Heart left ventricle (tissue), 16 donors: ENCODE measurements around the gene KDM4B. TPM values are rescaled to one million over a fixed set of nuclear protein-coding genes. Genes with fewer than 3 reads are reported as not detected.

ENCODE experiments used
- ATAC-seq, 4 donors: fragments of 200-7000 bp; cut with Tn5 transposase; one replicate each; pipeline ENCODE4 v1.9.1; 2020 to 2022; ENCODE audit warnings: moderate library complexity in 4 of 4, mild to moderate bottlenecking in 3 of 4, moderate number of reproducible peaks in 1 of 4
- DNase-seq, 5 donors: peaks; one replicate each; pipeline ENCODE4 v3.0.0-alpha.2; 2020
- H3K27ac ChIP-seq, 12 donors: fragments of 200-600 bp; sonication (generic) in 4 of 12; one replicate each; pipeline versions ENCODE4 v1.5.0 to v1.8.0; 2016 to 2022; ENCODE audit warnings: mild to moderate bottlenecking in 2 of 12
- H3K27me3 ChIP-seq, 9 donors: fragments of 200-600 bp; sonication (generic) in 2 of 9; one replicate each; pipeline versions ENCODE4 v1.5.1 to v1.8.0; 2016 to 2022; ENCODE audit warnings: mild to moderate bottlenecking in 3 of 9
- H3K36me3 ChIP-seq, 9 donors: fragments of 200-600 bp; sonication (generic) in 2 of 9; one replicate each; pipeline versions ENCODE4 v1.5.0 to v1.8.0; 2018 to 2022; ENCODE audit warnings: mild to moderate bottlenecking in 2 of 9
- H3K4me1 ChIP-seq, 12 donors: fragments of 200-600 bp; sonication (generic) in 4 of 12; one replicate each; pipeline versions ENCODE4 v1.5.0 to v1.8.0; 2016 to 2022; ENCODE audit warnings: mild to moderate bottlenecking in 3 of 12
- H3K4me3 ChIP-seq, 12 donors: fragments of 200-600 bp; sonication (generic) in 4 of 12; one replicate each; pipeline versions ENCODE4 v1.5.0 to v1.8.0; 2017 to 2022; ENCODE audit warnings: mild to moderate bottlenecking in 9 of 12, moderate library complexity in 4 of 12
- H3K9me3 ChIP-seq, 12 donors: fragments of 200-600 bp; sonication (generic) in 4 of 12; one replicate each; pipeline versions ENCODE4 v1.5.0 to v1.8.0; 2016 to 2022; ENCODE audit warnings: mild to moderate bottlenecking in 1 of 12
- CTCF ChIP-seq, 12 donors: fragments of 200-600 bp; sonication (generic) in 4 of 12; IDR thresholded peaks; one replicate each; pipeline versions ENCODE4 v1.5.0 to v1.8.0; 2018 to 2022; ENCODE audit warnings: antibody characterized with exemption in 12 of 12, mild to moderate bottlenecking in 5 of 12
- POLR2A ChIP-seq, 2 donors: fragments of 450-650 bp; IDR thresholded peaks; one replicate each; pipeline ENCODE4 v1.6.1; 2017; ENCODE audit warnings: antibody characterized with exemption in 2 of 2, mild to moderate bottlenecking in 2 of 2, moderate library complexity in 2 of 2
- WGBS, 4 donors: extraction: QIAGEN DNeasy Blood & Tissue Kit in 2 of 4; methylation state at CpG; one replicate each; pipeline versions ENCODE4 v1.1.5 to v1.1.7; 2013 to 2018; 5-methylcytosine and 5-hydroxymethylcytosine counted together
- intact Hi-C, 10 donors: fragments of 100-400 bp; cut with DNase I; formaldehyde crosslinking; loops; one replicate each; pipeline versions ENCODE4 v1.11.1 to v1.14.2; 2022
- polyA plus RNA-seq, 2 donors: library from polyadenylated mRNA; stranded (reverse); fragments of 200-250 nt; gene quantifications; one replicate each; pipeline ENCODE4 v1.2.3, GENCODE V29; 2013
- total RNA-seq, 9 donors: library from RNA; depleted of rRNA in 2 of 9; stranded (reverse); fragments of >200 nt in 2 of 9; fragmentation: NEBNext Ultra II Directional in 3 of 9; extraction: Animal tissue kit (Norgen Biotek cat#: 25700) in 3 of 9; gene quantifications; one replicate each; pipeline versions ENCODE4 v1.1.0 to v1.2.4, GENCODE V29; 2016 to 2023
- donor health status: ischemic (EF 13 %, LVEDD 7.1; RV severe dilation, severe dysfunction).
- donor health status: healthy with polysubstance abuse.
- donor health status: DM: no; HTN: yes; CAD: no.
- donor health status: DM: no; HTN: no; CAD: no.
- donor health status: ischemic (EF 25% LVEDD 6.9; RV normal size, moderate dysfunction).
- donor health status: ischemic (EF 25% LVEDD 5.7; RV mildly dilated, moderate dysfunction).
- donor health status: healthy.
- donor health status: DM: yes; HTN: yes; CAD: no.
- donor health status: ischemic (EF 35%, LVEDD 5.7; RV mildly dilated, moderate dysfunction).
- donor health status: nonischemic (EF 11% LVEDD 7.7; RV severe dilation, severe dysfunction).
- donor health status: DM: yes; HTN: yes; CAD: no.
- donor health status: PGD.
- donor health status: ischemic (EF 29% LVEDD 5.4; RV normal size, mild dysfunction).
- donor health status: nonischemic (EF 23%, LVEDD 6.1; RV moderate dilation, normal function).

The KDM4B gene
- total and polyA plus RNA-seq, 11 donors: 21.5 to 36.5 (median 27.2) TPM

DNA sequence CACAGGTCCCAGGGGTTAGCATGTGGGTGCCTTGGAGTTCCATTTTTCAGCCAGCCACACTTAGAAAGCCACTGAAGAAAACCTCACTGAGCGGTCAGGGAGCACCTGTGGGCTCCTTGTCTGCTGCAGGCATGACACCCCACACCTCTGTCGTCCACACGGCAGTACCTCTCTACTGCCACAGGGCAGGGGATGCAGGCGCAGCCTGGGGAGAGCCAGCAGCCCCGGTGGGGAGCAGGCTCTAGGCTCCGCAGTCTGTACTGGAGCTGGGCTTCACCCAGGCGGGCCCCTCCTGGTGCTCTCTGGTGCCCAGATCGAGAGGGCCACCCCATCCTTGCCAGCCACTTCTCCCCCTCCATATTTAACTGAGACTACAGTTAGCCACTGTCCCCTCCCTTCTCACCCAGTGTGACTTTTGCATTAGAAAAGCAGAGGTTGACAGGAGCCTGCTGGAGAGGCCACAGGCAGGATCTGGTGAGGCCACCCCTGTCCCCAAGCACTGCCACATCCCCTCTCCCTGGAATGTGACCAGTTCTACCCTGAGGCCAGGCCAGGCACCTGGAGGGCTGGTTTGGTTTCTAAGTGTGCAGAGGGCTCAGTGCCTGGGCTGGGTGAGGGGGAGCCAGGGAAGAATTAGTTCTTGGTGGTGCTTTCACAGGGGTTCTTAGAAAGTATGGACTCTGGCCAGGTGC is 104.4 kb downstream of the KDM4B start:
- TF ChIP-seq POLR2A (IDR thresholded peaks at IDR 0.05) (no peak), CTCF (IDR thresholded peaks at IDR 0.05) (no peak)
- no peak for DNase-seq
- ATAC-seq: no peak
- H3K27ac ChIP-seq: no peak overlapping the region
- H3K4me1 ChIP-seq: peaks cover 0 to 21% (median 0%) of the 10 kb centered on the region in 12 donors
- no peaks in the 10 kb centered on the region for H3K27me3 ChIP-seq
- no peaks in the 10 kb centered on the region for H3K9me3 ChIP-seq
- intact Hi-C loops: no loop called here
- H3K36me3 ChIP-seq: peaks cover 0 to 42% (median 11%) of the 10 kb centered on the region in 9 donors
- WGBS, 4 donors: 81 to 95% (median 90%) methylated on average over 8 of the region's 8 CpGs
- H3K4me3 ChIP-seq: no peak overlapping the region

- Histone ChIP-seq H3K27me3 (no peaks in the 10 kb centered on the region), H3K4me3 (no peak overlapping the region), H3K36me3 (peaks cover 0 to 53% (median 22%) of the 10 kb centered on the region in 9 donors), H3K9me3 (no peaks in the 10 kb centered on the region), H3K4me1 (peaks cover 0 to 18% (median 7%) of the 10 kb centered on the region in 12 donors), H3K27ac (no peak overlapping the region)
- no peak for TF ChIP-seq CTCF (IDR thresholded peaks at IDR 0.05)
- TF ChIP-seq POLR2A (IDR thresholded peaks at IDR 0.05): no peak
- 83 to 91% (median 90%) methylated on average over 17 to 20 of the region's 20 CpGs for WGBS, 4 donors
- no peak for ATAC-seq
- no peak for DNase-seq
- intact Hi-C loops: no loop called here
Measured at GRCh38 chr19:5074407-5074806, 105.5 kb downstream of the KDM4B start.

DNA sequence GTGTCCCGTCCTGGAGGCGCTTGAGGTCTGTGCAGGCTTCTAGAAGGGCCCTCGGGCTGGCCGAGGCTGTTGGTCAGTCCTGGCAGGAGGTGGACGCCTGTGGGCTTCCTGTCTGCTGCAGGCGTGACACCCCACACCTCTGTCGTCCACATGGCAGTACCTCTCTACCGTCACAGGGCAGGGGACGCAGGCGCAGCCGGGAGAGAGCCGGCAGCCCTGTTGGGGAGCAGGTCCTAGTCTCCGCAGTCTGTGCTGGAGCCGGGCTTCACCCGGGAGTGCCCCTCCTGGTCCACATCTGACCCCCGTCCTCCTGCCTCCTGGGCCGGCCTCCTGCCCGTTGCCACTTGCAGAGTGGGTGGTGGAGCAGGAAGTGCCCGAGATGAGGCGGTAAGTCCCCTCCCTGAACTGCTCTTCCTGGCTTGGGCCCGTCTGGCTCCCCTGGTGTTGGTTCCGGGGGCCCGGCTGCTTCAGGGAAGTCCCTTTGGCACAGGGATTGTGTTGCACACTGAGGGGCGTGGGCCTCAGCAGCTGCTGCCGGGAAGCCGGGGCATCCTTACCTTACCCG is 106.0 kb downstream of the KDM4B start:
- Histone ChIP-seq H3K27me3 (no peaks in the 10 kb centered on the region), H3K4me3 (no peak overlapping the region), H3K9me3 (no peaks in the 10 kb centered on the region), H3K27ac (no peak overlapping the region), H3K4me1 (peaks cover 0 to 23% (median 7%) of the 10 kb centered on the region in 12 donors), H3K36me3 (peaks cover 0 to 58% (median 26%) of the 10 kb centered on the region in 9 donors)
- WGBS, 4 donors: 72 to 80% (median 78%) methylated on average over 25 to 27 of the region's 27 CpGs
- intact Hi-C loops: no loop called here
- TF ChIP-seq POLR2A (IDR thresholded peaks at IDR 0.05): no peak
- no peak for TF ChIP-seq CTCF (IDR thresholded peaks at IDR 0.05)
- DNase-seq (no peak), ATAC-seq (no peak)

- DNase-seq (no peak), ATAC-seq (no peak)
- Histone ChIP-seq H3K27ac (peak overlapping the region in 2 of 12 donors; percentile 12 to 19), H3K27me3 (no peaks in the 10 kb centered on the region), H3K4me3 (no peak overlapping the region), H3K4me1 (peaks cover 0 to 23% (median 7%) of the 10 kb centered on the region in 12 donors), H3K9me3 (no peaks in the 10 kb centered on the region), H3K36me3 (peaks cover 0 to 64% (median 33%) of the 10 kb centered on the region in 9 donors)
- intact Hi-C loops: no loop called here
- TF ChIP-seq POLR2A (IDR thresholded peaks at IDR 0.05) (no peak), CTCF (IDR thresholded peaks at IDR 0.05) (no peak)
- 82 to 90% (median 87%) methylated on average over 8 to 13 of the region's 13 CpGs for WGBS, 4 donors
Measured at GRCh38 chr19:5075597-5075996, 106.7 kb downstream of the KDM4B start.
